ENCODE data around the gene TOP3B.
"Not testable (repeated sequence)": the region's sequence is repeated elsewhere in the genome, so short reads cannot be mapped to it uniquely, and the experiment has no call there.

Gene TOP3B

GRCh38 chr22:21915624-21916308 lies 66.8 kb downstream of the TOP3B start:
- Mint-ChIP-seq H3K4me1 (no peaks in the 10 kb centered on the region), H3K4me3 (no peak overlapping the region), H3K9me3 (no peaks in the 10 kb centered on the region), H3K27me3 (no peaks in the 10 kb centered on the region), H3K36me3 (ENCODE audit: insufficient read depth) (no peaks in the 10 kb centered on the region), H3K27ac (ENCODE audit: low read depth) (no peak overlapping the region)
- ATAC-seq (replicated peaks; ENCODE audit: extremely low read depth, poor library complexity, severe bottlenecking) (no peak), DNase-seq (ENCODE audit: low spot score in 2 of 2) (no peak)

DNA sequence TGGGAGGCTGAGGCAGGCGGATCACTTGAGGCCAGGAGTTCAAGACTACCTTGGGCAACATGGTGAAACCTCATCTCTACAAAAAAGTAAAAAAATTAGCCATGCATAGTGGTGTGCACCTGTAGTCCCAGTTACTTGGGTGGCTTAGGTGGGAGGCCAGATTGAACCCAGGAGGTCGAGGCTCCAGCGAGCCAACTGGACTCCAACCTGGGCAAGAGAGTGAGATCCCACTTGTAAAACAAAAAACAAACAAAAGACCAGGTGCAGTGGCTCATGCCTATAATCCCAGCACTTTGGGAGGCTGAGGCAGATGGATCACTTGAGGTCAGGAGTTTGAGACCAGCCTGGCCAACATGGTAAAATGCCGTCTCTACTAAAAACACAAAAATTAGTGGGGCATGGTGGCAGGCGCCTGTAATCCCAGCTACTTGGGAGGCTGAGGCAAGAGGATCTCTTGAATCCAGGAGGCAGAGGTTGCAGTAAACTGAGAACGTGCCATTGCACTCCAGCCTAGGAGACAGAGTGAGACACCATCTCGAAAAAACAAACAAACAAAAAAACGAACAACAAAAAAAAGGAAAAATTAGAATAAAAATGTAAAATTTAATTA lies 68.4 kb downstream of the TOP3B start:
- not testable (repeated sequence) for H3K9me3 Mint-ChIP-seq; H3K27ac Mint-ChIP-seq (ENCODE audit: low read depth); H3K4me1 Mint-ChIP-seq; H3K4me3 Mint-ChIP-seq; DNase-seq (ENCODE audit: low spot score in 2 of 2); H3K27me3 Mint-ChIP-seq; H3K36me3 Mint-ChIP-seq (ENCODE audit: insufficient read depth); ATAC-seq (replicated peaks; ENCODE audit: extremely low read depth, poor library complexity, severe bottlenecking)

DNA sequence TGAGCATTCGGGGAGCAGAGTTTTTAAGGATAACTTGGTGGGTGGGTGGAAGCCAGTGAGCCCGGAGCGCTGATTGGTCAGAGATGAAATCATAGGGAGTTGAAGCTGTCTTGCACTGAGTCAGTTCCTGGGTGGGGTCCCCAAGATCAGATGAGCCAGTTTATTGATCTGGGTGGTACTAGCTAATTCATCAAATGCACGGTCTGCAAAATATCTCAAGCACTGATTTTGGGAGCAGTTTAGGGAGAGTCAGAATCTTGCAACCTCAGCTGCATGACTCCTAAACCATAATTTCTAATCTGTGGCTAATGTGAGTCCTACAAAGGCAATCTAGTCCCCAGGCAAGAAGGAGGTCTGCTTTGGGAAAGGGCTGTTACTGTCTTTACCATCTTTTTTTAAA lies 72.2 kb downstream of the TOP3B start:
- not testable (repeated sequence) for H3K27me3 Mint-ChIP-seq; DNase-seq (ENCODE audit: low spot score in 2 of 2); H3K9me3 Mint-ChIP-seq; ATAC-seq (replicated peaks; ENCODE audit: extremely low read depth, poor library complexity, severe bottlenecking); H3K27ac Mint-ChIP-seq (ENCODE audit: low read depth); H3K36me3 Mint-ChIP-seq (ENCODE audit: insufficient read depth); H3K4me1 Mint-ChIP-seq; H3K4me3 Mint-ChIP-seq

- H3K4me1 Mint-ChIP-seq, result no peaks in the 10 kb centered on the region
- H3K27ac Mint-ChIP-seq (ENCODE audit: low read depth), result no peak overlapping the region
- no peak for ATAC-seq (replicated peaks; ENCODE audit: extremely low read depth, poor library complexity, severe bottlenecking)
- no peaks in the 10 kb centered on the region for H3K9me3 Mint-ChIP-seq
- no peak overlapping the region for H3K4me3 Mint-ChIP-seq
- no peak for DNase-seq (ENCODE audit: low spot score in 2 of 2)
- H3K27me3 Mint-ChIP-seq, result no peaks in the 10 kb centered on the region
- peaks cover 2% of the 10 kb centered on the region for H3K36me3 Mint-ChIP-seq (ENCODE audit: insufficient read depth)
Measured at GRCh38 chr22:21909871-21910270, 72.7 kb downstream of the TOP3B start.

DNA sequence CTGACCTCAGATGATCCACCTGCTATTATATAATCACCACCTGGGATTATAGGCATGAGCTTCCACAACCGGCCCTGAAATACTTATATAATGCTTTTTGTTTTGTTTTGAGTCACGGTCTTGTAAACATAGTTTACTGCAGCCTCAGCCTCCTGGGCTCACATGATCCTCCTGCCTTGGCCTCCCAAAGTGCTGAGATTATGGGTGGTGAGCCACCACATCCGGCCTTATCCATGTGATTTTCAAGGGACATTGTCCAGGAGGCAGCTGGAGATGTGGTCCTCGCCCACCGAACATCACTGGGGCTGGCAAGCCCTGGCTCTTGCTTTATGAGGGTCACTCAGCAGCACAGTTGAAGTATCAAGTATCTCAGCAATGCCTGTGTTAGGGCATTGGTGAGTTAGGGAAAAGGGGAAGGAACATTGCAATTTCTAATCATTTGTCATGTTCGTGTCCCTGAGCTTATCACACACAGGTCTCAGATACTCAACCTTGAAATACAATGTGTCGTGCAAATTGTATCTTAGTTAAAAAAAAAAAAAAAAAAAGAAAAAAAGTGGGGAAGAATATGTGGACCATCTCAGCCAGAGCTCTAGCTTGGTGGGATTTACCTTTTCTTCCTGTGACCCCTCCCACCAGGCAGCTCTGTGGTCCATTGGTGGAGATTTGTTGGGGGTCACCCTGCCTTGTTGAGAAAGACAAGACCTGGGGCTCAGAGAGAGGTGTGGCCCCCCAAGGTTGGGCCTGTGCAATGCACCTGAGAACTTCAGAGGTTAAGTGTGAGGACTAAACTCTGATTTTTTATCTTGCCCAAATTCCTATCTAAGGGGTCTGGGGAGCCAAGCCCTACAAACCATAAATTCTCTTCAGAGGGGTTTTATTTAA lies 74.7 kb downstream of the TOP3B start:
- H3K9me3 Mint-ChIP-seq, result no peaks in the 10 kb centered on the region
- no peak for DNase-seq (ENCODE audit: low spot score in 2 of 2)
- H3K4me1 Mint-ChIP-seq, result no peaks in the 10 kb centered on the region
- ATAC-seq (replicated peaks; ENCODE audit: extremely low read depth, poor library complexity, severe bottlenecking), result no peak
- H3K27me3 Mint-ChIP-seq, result no peaks in the 10 kb centered on the region
- H3K36me3 Mint-ChIP-seq (ENCODE audit: insufficient read depth), result peaks cover 2% of the 10 kb centered on the region
- H3K4me3 Mint-ChIP-seq, result no peak overlapping the region
- H3K27ac Mint-ChIP-seq (ENCODE audit: low read depth), result no peak overlapping the region

Data from central memory CD8-positive, alpha-beta T cell (primary cell).